Measurements from ENCODE around the gene CISD2. TPM values are rescaled to one million over a fixed set of nuclear protein-coding genes. Genes with fewer than 3 reads are reported as not detected.
"Not testable (repeated sequence)": the region's sequence is repeated elsewhere in the genome, so short reads cannot be mapped to it uniquely, and the experiment has no call there.

The CISD2 gene
- total and polyA plus RNA-seq, 2 of the 4 experiments (the other 2 are of a cell fraction): 7.0 to 14.4 TPM

DNA sequence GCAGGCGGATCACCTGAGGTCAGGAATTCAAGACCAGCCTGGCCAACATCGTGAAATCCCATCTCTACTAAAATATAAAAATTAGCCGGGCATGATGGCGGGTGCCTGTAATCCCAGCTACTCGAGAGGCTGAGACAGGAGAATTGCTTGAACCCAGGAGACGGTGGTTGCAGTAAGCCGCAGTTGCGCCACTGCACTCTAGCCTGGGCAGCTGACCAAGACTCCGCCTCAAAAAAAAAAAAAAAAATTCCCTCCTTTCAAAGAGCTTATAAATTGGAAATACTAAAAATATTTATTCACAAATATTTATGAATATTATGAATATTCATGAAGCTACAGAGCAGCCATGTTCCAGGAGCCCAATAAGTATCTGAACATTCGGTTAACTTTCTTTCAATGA, 49.7 kb upstream of the CISD2 start:
- H2AK9ac ChIP-seq (replicated peaks; ENCODE audit: low read depth, low read length, poor library complexity); H3K4me3 ChIP-seq (ENCODE audit: insufficient read depth, low read depth, low read length); in situ Hi-C loops (cut with MboI; ENCODE audit: low sequenced_read_pairs); intact Hi-C loops (cut with micrococcal nuclease); H3K4me1 ChIP-seq (ENCODE audit: control insufficient read depth, insufficient read depth, low read length); H3K9ac ChIP-seq (ENCODE audit: low read depth, low read length); H2BK120ac ChIP-seq (ENCODE audit: low read depth, low read length); H2BK5ac ChIP-seq (ENCODE audit: low read depth, low read length, poor library complexity, severe bottlenecking); H2AK5ac ChIP-seq (ENCODE audit: low read depth, low read length); H3K56ac ChIP-seq (ENCODE audit: extremely low read depth, insufficient read depth, low read length); H2BK20ac ChIP-seq (ENCODE audit: low read depth, low read length); H3K23ac ChIP-seq (ENCODE audit: low read depth, low read length); H3K27ac ChIP-seq (ENCODE audit: insufficient read depth, low read length); H2AFZ ChIP-seq (replicated peaks; ENCODE audit: low read length, poor library complexity); H3K18ac ChIP-seq (ENCODE audit: low read depth, low read length); H2BK15ac ChIP-seq (ENCODE audit: low read depth, low read length); DNase-seq; H4K8ac ChIP-seq (ENCODE audit: low read depth in 2 of 2, low read length in 2 of 2); ATAC-seq (ENCODE audit: low read depth); H3K4ac ChIP-seq (ENCODE audit: low read depth, low read length); H4K91ac ChIP-seq (ENCODE audit: insufficient read depth, low read depth, low read length); H3K27me3 ChIP-seq (ENCODE audit: control insufficient read depth, insufficient read depth, low read length); dilution Hi-C loops (cut with HindIII; ENCODE audit: low sequenced_read_pairs, unreplicated experiment); H3K14ac ChIP-seq (replicated peaks; ENCODE audit: low read depth, low read length); BruUV-seq (replicated peaks); H3K9me1 ChIP-seq (ENCODE audit: insufficient read depth, low read length); H4K5ac ChIP-seq (ENCODE audit: low read depth, low read length); H3K36me3 ChIP-seq (ENCODE audit: control insufficient read depth, insufficient read depth, low read length); H3K9me3 ChIP-seq (ENCODE audit: control insufficient read depth, insufficient read depth, low read length): not testable (repeated sequence)
- H3K4me2 ChIP-seq (ENCODE audit: low read depth, low read length): peak overlapping the region; percentile 69; the same call in 1 of the 2 replicates
- CTCF ChIA-PET: interaction anchor here (0.6 kb wide), 2 partner anchors 17 to 170 kb away, joined by 3 to 6 read pairs; no protein-coding TSS in a partner anchor
- peaks cover 96% of the 10 kb centered on the region for H4K20me1 ChIP-seq (ENCODE audit: insufficient read depth, low read length)
- peaks cover 0 to 19% of the 10 kb centered on the region in 2 experiments; a peak in 2 of 4 replicates for H3K79me1 ChIP-seq (ENCODE audit: low read depth in 1 of 2, low read length in 2 of 2)
- WGBS, 2 experiments (ENCODE audit: extremely low coverage in 2 of 2, insufficient read length in 1 of 2): no CpG with 5 or more reads among the region's 10 CpGs
- POLR2A ChIA-PET (ENCODE audit: unreplicated experiment): interaction anchor here (0.6 kb wide), 4 partner anchors 9 to 244 kb away, joined by 3 to 4 read pairs (median 3); partner anchors contain the start of gene UBE2D3
